Measurements from ENCODE around the gene RAPGEF4.

The RAPGEF4 gene

GRCh38 chr2:172861098-172861497, 125.5 kb downstream of the RAPGEF4 start:
- TF ChIP-seq CTCF (IDR thresholded peaks at IDR 0.05; ENCODE audit: insufficient read depth, low read length, missing control alignments), result no peak
- no peak overlapping the region for H3K4me3 ChIP-seq (ENCODE audit: low read depth, low read length)
- DNase-seq (ENCODE audit: low read depth, low spot score), result no peak
- CTCF ChIA-PET, result interaction anchor here (2.7 to 2.9 kb wide), 2 partner anchors 55 to 71 kb away, joined by 9 to 22 read pairs; no protein-coding TSS in a partner anchor
- POLR2A ChIA-PET, result no interaction called here

GRCh38 chr2:172861656-172862476, 126.2 kb downstream of the RAPGEF4 start:
- no peak for TF ChIP-seq CTCF (IDR thresholded peaks at IDR 0.05; ENCODE audit: insufficient read depth, low read length, missing control alignments)
- DNase-seq (ENCODE audit: low read depth, low spot score), result no peak
- POLR2A ChIA-PET, result no interaction called here
- no peak overlapping the region for H3K4me3 ChIP-seq (ENCODE audit: low read depth, low read length)
- CTCF ChIA-PET, result interaction anchor here (2.2 to 7.2 kb wide), 2 partner anchors 11 to 70 kb away, joined by 9 to 98 read pairs; no protein-coding TSS in a partner anchor

- ChIA-PET CTCF (interaction anchor here (0.9 to 7.2 kb wide), 10 partner anchors 9 to 161 kb away, joined by 3 to 98 read pairs (median 4); no protein-coding TSS in a partner anchor), POLR2A (no interaction called here)
- TF ChIP-seq CTCF (IDR thresholded peaks at IDR 0.05; ENCODE audit: insufficient read depth, low read length, missing control alignments), result no peak
- no peak for DNase-seq (ENCODE audit: low read depth, low spot score)
- no peak overlapping the region for H3K4me3 ChIP-seq (ENCODE audit: low read depth, low read length)
Measured at GRCh38 chr2:172863341-172863740, 127.7 kb downstream of the RAPGEF4 start.

GRCh38 chr2:172864182-172864581, 128.5 kb downstream of the RAPGEF4 start:
- ChIA-PET CTCF (interaction anchor here (1.2 to 7.2 kb wide), 9 partner anchors 16 to 162 kb away, joined by 3 to 98 read pairs (median 8); no protein-coding TSS in a partner anchor), POLR2A (no interaction called here)
- DNase-seq (ENCODE audit: low read depth, low spot score), result no peak
- no peak overlapping the region for H3K4me3 ChIP-seq (ENCODE audit: low read depth, low read length)
- peak; percentile 60 for TF ChIP-seq CTCF (IDR thresholded peaks at IDR 0.05; ENCODE audit: insufficient read depth, low read length, missing control alignments)

GRCh38 chr2:172865422-172865821, 129.8 kb downstream of the RAPGEF4 start:
- H3K4me3 ChIP-seq (ENCODE audit: low read depth, low read length), result no peak overlapping the region
- CTCF ChIA-PET, result interaction anchor here (0.8 to 7.2 kb wide), 14 partner anchors 14 to 350 kb away, joined by 3 to 98 read pairs (median 5); no protein-coding TSS in a partner anchor
- peak; percentile 7 for TF ChIP-seq CTCF (IDR thresholded peaks at IDR 0.05; ENCODE audit: insufficient read depth, low read length, missing control alignments)
- POLR2A ChIA-PET, result no interaction called here
- no peak for DNase-seq (ENCODE audit: low read depth, low spot score)

- DNase-seq (ENCODE audit: low read depth, low spot score), result no peak
- H3K4me3 ChIP-seq (ENCODE audit: low read depth, low read length), result no peak overlapping the region
- CTCF ChIA-PET, result interaction anchor here (0.8 to 3.3 kb wide), 3 partner anchors 10 to 62 kb away, joined by 3 to 21 read pairs (median 3); no protein-coding TSS in a partner anchor
- no peak for TF ChIP-seq CTCF (IDR thresholded peaks at IDR 0.05; ENCODE audit: insufficient read depth, low read length, missing control alignments)
- POLR2A ChIA-PET, result no interaction called here
Measured at GRCh38 chr2:172869861-172870260, 134.2 kb downstream of the RAPGEF4 start.
